Kidney tubule cell (primary cell): ENCODE measurements around the gene FMO5.
"Not testable (repeated sequence)": the region's sequence is repeated elsewhere in the genome, so short reads cannot be mapped to it uniquely, and the experiment has no call there.

Experiments used
- DNase-seq: peaks from one replicate; pipeline ENCODE4 v3.0.0-alpha.2; 2018; ENCODE audit warnings: low spot score

Gene FMO5

DNA sequence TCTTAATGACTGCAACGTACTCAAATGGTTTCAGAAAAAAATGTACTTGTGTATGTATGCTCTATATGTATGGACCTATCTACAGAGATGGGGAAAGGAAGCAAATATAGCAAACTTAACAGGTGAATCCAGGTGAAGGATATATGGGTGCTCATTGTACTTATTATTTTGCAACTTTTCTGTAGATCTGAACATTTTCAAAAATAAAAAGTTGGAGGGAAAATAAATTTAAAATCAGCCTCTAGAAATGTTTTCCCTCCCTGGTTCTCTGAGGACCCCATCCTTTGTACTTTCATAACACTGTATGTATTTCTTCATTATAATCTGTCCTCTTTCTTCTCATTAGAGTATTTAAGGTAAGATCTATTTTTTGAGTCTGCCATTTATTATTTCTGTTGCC is 17.9 kb downstream of the FMO5 start:
- DNase-seq: no peak

DNA sequence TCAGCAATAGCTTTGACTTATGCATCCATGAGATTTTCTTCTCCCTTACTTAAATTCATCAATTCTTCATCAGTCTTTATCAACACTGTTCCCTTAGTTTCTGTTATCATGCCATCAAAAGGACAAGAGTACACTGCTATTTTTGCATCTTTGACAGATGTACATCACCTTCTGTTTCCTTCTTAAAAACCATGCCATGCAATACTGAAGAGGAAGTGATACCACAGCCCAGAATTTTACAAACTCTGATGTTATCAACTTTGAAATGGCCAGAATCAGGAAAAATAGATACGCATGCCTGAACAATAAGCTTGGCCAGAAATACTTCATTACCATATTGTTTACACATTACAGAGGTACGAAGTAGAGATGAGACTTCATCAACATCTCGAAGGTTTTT is 21.1 kb downstream of the FMO5 start:
- no peak for DNase-seq

- DNase-seq: peak; percentile 39
Observed at GRCh38 chr1:147202576-147202975, 22.6 kb downstream of the FMO5 start.

DNA sequence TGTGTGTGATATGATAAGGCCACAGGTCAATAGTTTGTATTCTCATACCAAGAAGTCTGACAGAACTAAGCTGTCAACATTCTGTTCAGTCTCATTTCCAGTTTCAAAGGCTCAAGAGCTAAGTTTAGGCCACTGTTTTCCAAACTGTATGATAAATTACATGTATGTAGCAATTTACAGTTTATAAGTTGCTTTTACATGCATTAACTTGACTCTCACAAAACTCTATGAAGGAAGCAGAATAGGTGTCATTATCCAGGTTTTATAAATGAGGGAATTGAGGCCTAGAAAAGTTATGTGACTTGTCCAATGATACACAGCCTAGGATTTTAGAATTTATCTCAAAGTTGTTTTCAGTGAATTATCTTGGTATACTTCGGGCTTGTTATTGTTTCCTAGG is 23.4 kb downstream of the FMO5 start:
- DNase-seq: no peak

DNA sequence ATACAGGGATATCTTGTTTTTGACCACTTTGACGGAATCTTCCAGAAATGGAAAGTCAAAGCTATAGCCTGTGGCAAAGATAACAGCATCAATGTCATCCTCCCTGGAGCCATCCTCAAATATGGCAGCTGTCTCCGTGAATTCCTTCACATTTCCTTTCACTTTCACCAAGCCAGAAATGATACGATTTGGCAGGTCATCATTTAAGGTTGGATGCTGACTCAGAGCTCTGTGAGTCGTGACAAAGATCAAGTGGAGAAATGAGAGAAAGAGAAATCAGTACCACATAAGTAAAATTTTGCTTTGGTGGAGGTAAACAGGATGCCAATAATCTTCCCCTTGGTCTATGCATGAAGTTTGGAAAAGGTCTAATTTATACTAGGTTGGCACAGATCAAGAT is 23.9 kb downstream of the FMO5 start:
- peak; percentile 56 for DNase-seq

- not testable (repeated sequence) for DNase-seq
Observed at GRCh38 chr1:147197324-147197723, 27.8 kb downstream of the FMO5 start.

GRCh38 chr1:147189514-147189913 is 35.6 kb downstream of the FMO5 start:
- DNase-seq: no peak

- DNase-seq: no peak
Observed at GRCh38 chr1:147185432-147185831, 39.7 kb downstream of the FMO5 start.

GRCh38 chr1:147177611-147178380 is 47.3 kb downstream of the FMO5 start:
- DNase-seq: no peak

DNA sequence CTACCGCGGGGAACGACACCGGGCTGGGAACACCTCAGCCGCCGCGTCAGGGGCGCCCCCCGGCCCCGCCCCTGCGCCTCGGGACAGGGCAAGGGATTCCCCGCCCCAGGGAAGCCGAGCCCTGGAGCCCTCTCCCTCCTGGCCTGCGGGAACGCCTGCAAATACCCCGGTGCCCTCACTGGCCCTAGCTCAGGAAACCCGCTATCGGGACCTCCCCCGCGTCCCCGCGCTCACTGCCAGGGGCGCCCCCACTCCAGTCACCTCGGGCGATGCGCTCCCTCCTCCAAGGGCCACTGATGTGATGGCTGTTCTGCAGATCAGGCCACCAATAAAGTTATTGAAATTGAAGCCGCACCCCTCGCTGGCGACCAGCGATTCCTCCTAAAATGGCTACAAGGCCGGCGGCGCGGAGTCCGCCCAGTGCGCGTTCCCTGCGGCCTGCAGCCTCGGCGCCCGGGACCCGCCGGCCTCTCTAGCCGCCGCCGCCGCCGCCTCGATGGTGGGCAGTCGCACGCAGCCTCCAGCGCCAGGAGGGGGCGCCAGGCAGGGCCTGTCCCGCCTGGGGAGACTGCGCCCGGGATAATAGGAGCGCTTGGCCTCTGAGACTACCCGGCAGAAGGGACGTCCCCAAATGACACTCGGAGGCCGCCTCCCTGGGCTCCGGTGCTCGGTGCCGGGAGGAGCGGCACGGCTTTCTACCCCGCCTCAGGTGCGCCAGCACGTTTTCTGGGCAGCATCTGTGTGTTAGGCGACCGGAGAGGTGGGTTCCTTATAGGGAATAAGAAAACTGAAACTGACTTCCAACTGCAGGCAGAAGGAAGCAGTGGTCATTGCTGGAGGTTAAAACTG is 52.7 kb downstream of the FMO5 start, which contains the start of gene PRKAB2:
TSS of gene PRKAB2 (minus strand) at position 303 of the 849 bp plus-strand sequence. CDS start 326 bp downstream, outside the sequence.
- DNase-seq: peak; percentile 97

- peak; percentile 17 for DNase-seq
Observed at GRCh38 chr1:147171399-147172167, 53.6 kb downstream of the FMO5 start.

DNA sequence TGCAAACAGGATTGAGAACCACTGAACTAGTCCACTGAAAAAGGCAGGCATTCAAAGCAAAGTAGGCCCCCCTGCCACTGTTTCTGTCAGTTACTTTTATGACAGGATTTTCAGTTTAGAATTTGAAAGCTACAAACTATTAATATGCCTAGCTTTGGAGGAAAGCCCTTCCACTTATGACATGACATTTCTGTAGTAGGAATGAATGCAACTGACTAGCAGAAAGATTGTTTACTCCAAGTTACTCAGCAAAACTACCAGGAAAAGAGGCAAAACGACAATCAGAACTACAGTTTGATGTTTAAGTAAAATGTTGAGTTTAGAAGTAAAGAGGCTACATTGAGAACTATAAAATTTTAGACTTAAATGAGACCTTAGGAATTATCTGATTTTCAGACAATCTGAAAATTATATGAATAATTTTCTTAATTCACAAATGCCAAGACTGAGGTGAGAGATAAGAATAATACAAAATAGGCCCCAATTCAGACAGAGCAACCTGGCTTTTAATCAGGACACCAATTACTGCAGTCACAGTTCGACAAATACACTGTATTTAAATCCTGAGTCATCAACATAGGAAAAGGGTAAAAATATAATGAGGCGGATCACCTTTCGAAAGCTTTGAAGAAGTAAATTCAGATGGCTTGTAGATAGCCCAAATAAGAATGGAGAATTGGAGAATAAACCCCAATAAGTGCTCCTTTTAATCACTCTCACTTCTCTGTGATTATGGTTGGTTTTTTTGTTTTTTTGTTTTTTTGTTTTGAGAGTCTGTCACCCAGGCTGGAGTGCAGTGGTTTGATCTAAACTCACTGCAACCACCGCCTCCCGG is 55.1 kb downstream of the FMO5 start:
- DNase-seq: no peak

- no peak for DNase-seq
Observed at GRCh38 chr1:147169171-147169570, 56.0 kb downstream of the FMO5 start.

DNA sequence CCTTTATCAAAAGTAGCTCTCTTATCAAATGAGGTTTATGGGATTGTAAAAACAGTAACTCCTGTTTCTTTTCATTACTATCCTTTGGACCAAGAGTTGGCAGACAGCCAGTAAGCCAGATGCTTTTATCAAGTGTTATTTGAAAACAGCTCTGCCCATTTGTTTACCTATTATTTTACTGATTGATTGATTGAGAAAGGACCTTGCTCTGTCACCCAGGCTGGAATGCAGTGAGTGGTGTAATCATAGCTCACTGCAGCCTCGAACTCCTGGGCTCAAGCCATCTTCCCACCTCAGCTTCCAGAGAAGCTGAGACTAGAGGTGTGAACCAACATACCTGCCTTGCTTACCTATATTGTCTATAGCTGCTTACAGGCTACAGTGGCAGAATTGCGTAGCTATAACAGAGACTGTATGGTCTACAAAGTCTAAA is 56.5 kb downstream of the FMO5 start:
- peak; percentile 45 for DNase-seq

DNA sequence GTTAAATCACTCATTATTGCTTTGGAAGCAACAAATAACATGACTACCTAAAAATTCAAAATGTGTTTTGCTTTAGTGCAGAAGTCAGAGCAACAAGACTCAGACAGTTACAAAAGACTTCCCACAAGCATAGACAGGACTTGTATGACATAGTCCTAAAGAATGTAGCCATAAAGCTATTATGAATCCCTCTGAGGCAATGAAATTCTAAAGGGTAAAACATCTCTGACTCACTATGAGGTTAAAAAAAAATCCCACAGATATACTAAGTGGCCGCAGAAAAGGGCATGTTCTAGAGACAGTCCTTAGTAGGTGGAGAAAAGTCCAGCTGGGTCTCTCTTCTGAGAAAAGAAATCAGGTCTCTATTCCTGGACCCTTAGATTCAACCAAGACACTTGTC is 57.8 kb downstream of the FMO5 start:
- peak; percentile 96 for DNase-seq

DNA sequence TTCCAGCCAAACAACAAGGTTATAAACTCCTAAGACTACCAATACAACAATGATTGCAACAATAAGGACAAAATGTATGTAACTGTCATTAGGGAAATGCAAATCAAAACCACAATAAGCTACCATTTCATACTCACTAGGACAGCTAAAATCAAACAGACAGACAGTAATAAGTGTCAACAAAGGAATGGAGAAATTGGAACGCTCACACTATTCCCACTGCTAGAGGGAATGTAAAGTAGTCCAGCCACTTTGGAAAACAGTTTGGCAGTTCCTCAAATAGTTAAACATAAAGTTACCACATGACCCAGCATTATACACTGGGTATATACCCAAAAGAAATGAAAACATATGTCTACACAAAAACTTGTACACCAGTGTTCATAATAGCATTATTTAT is 62.1 kb downstream of the FMO5 start:
- DNase-seq: no peak

- DNase-seq: peak; percentile 19
Observed at GRCh38 chr1:147162093-147162492, 63.0 kb downstream of the FMO5 start.

DNA sequence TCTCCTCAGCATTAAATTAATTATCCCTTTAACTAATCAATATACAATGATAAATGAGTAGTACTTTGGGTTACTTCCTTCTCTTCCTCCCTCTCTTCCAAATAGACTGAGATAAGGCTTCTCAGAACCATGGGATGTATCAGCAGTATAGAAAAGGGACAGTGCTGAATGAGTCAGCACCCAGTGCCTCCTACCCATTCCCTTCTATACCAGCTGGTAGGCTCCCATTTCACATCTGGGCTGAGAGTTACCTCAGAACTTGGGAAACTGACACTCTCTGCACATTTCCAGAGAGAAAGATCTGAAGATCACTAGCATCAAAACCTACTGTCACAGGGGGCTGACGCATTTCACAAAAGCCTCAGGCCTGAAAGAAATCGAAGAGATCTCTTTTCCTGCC is 68.0 kb downstream of the FMO5 start:
- DNase-seq: not testable (repeated sequence)

GRCh38 chr1:147156642-147157041 is 68.5 kb downstream of the FMO5 start:
- DNase-seq: no peak

DNA sequence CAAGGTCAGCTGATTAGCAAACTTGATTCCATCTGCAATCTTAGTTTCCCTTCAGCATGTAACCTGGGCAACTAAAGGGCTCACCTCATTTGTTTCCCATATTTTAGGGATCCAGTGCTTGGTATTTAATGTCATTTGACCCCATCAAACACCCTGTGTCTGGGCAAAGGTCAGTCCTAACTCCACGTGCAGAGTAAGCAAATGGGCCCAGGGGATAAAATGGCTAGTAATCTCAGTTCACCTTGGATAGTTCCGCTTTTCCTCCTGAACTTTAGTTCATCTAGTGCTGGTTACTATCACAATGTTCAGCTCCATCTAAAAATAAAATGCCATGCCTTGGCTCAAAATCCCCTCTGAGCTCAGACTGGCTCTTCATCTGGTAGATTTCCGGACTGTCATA is 72.4 kb downstream of the FMO5 start:
- DNase-seq: no peak

GRCh38 chr1:147151244-147151643 is 73.9 kb downstream of the FMO5 start:
- no peak for DNase-seq
